CD4-positive, alpha-beta memory T cell (primary cell): ENCODE measurements around the gene RWDD3. TPM values are rescaled to one million over a fixed set of nuclear protein-coding genes. Genes with fewer than 3 reads are reported as not detected.

Source experiments
- CTCF ChIA-PET: fragments of 350-600 bp; sonication (Branson Sonifier 250); formaldehyde crosslinking; loops from one replicate; lab custom pipeline; 2021; ENCODE audit warnings: inconsistent platforms; ENCODE audit not compliant: partially characterized antibody; lab: Charles Lee
- POLR2A ChIA-PET: fragments of 350-600 bp; sonication (Branson Sonifier 250); formaldehyde crosslinking; loops from one replicate; lab custom pipeline; 2021; ENCODE audit not compliant: partially characterized antibody; lab: Charles Lee
- DNase-seq, 5 donors: peaks; one replicate each; pipeline versions ENCODE4 v3.0.0 to v3.0.0-alpha.2; 2020 to 2022; ENCODE audit warnings: mixed read lengths in 1 of 5
- H3K27ac ChIP-seq: one replicate; pipeline ENCODE4 v1.7.0; 2013; ENCODE audit warnings: low read depth, low read length
- H3K27me3 ChIP-seq: 2 replicates; pipeline ENCODE4 v1.7.0; 2013; ENCODE audit warnings: mild to moderate bottlenecking, low read length, moderate library complexity; ENCODE audit not compliant: insufficient read depth
- H3K36me3 ChIP-seq: 2 replicates; pipeline ENCODE4 v1.7.0; 2013; ENCODE audit warnings: mild to moderate bottlenecking, low read length, moderate library complexity; ENCODE audit not compliant: insufficient read depth
- H3K4me1 ChIP-seq: 2 replicates; pipeline ENCODE4 v1.7.0; 2013; ENCODE audit warnings: mild to moderate bottlenecking, low read length, moderate library complexity; ENCODE audit not compliant: insufficient read depth
- H3K4me3 ChIP-seq, 2 donors: one replicate each; pipeline ENCODE4 v1.7.0; 2013; ENCODE audit warnings: low read length in 2 of 2, mild to moderate bottlenecking in 1 of 2
- H3K9me3 ChIP-seq, 2 donors: one replicate each; pipeline ENCODE4 v1.7.0; 2013; ENCODE audit warnings: low read length in 2 of 2, control low read depth in 1 of 2; ENCODE audit not compliant: control insufficient read depth in 1 of 2
- H3K27ac Mint-ChIP-seq, 7 donors: one replicate each; pipeline ENCODE4 v1.8.0; 2020 to 2021; ENCODE audit warnings: mixed read lengths in 7 of 7, mild to moderate bottlenecking in 6 of 7, inconsistent platforms in 3 of 7, moderate library complexity in 3 of 7
- H3K27me3 Mint-ChIP-seq, 2 donors: one replicate each; pipeline ENCODE4 v1.8.0; 2020 to 2021; ENCODE audit warnings: mixed read lengths in 2 of 2
- H3K36me3 Mint-ChIP-seq, 2 donors: one replicate each; pipeline ENCODE4 v1.8.0; 2020 to 2021; ENCODE audit warnings: mixed read lengths in 2 of 2, inconsistent platforms in 1 of 2, mild to moderate bottlenecking in 1 of 2
- H3K4me1 Mint-ChIP-seq, 4 donors: one replicate each; pipeline ENCODE4 v1.8.0; 2020 to 2021; ENCODE audit warnings: mixed read lengths in 4 of 4, mild to moderate bottlenecking in 1 of 4
- H3K4me3 Mint-ChIP-seq, 8 donors: one replicate each; pipeline ENCODE4 v1.8.0; 2020 to 2021; ENCODE audit warnings: mixed read lengths in 8 of 8, mild to moderate bottlenecking in 7 of 8, moderate library complexity in 6 of 8, inconsistent platforms in 3 of 8
- H3K9me3 Mint-ChIP-seq, 8 donors: one replicate each; pipeline ENCODE4 v1.8.0; 2020 to 2021; ENCODE audit warnings: mixed read lengths in 8 of 8, mild to moderate bottlenecking in 5 of 8, inconsistent platforms in 3 of 8, moderate library complexity in 1 of 8
- intact Hi-C: fragments of 100-400 bp; cut with micrococcal nuclease; formaldehyde crosslinking; loops from one replicate; pipeline ENCODE4 v1.15.1; 2023
- polyA plus RNA-seq, 2 donors: library from polyadenylated mRNA; unstranded; fragments of 300-500 nt; fragmentation: Illumina TruSeq; gene quantifications; one replicate each; pipeline ENCODE4 v1.2.3, GENCODE V29; 2021
- total RNA-seq, 2 experiments: library from RNA; stranded (reverse); gene quantifications; one replicate each; pipeline ENCODE4 v1.2.3, GENCODE V29; 2021

Gene RWDD3
- total RNA-seq (10 to 100 TPM; 22.5 to 27.5 TPM), polyA plus RNA-seq (10 to 100 TPM; 29.2 to 61.2 TPM)

DNA sequence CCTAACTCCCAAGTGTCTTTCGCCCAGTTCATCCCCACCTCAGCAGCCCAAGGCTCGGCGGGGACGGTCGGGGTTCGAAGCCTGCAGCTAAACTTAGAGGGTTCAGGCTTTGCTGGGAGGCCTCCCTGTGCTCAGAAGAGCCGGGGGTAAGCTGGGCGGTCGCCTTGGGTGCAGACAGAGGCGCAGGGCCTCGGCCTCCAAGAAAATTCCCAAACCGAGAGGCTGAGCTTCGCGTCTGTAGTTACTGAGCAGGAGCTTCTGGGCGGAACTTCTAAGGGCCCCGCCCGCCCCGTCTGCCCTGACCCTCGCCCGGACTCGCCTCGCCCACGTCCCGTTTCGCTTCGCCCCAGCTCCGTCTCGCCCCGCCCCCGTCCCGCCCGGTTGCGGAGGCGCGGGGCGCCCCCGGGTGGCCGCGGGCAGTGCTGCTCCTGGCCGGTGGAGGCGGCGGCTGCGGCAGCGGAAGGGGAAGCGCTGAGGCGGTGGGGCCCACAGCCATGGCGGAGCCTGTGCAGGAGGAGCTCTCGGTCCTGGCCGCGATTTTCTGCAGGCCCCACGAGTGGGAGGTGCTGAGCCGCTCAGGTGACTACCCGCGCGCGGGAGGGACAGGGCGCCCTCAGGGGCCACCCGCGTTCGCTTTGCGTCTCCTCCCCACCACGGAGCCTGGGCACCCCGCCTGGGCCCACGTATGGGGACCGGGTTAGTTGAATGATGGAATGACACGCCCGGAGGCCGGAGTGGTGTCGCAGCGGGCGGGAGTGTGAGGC is at the start of gene RWDD3:
Gene RWDD3, plus strand, starts transcription at position 474 of the 764 bp plus-strand sequence. Its CDS starts 21 bp downstream, at position 495.
- ChIA-PET POLR2A (interaction anchor here (0.7 to 2.0 kb wide), 13 partner anchors 10 to 1388 kb away, joined by 3 to 45 read pairs (median 5); partner anchors contain the start of genes ABCD3, ALG14 and TLCD4), CTCF (interaction anchor here (0.6 to 3.9 kb wide), 33 partner anchors 8 to 1888 kb away, joined by 3 to 82 read pairs (median 4); partner anchors contain the start of genes ABCD3, ALG14, CNN3 and TLCD4)
- peaks cover 8 to 13% of the 10 kb centered on the region in 2 donors for H3K36me3 Mint-ChIP-seq
- H3K9me3 Mint-ChIP-seq: no peaks in the 10 kb centered on the region
- Histone ChIP-seq H3K36me3 (no peaks in the 10 kb centered on the region), H3K4me3 (peak within 1 kb of the TSS; percentile 58 to 81), H3K9me3 (no peaks in the 10 kb centered on the region), H3K4me1 (peaks cover 29% of the 10 kb centered on the region), H3K27me3 (no peaks in the 10 kb centered on the region), H3K27ac (peak within 1 kb of the TSS; percentile 69)
- H3K4me3 Mint-ChIP-seq: peak within 1 kb of the TSS; percentile 89 to 95 (median 90)
- H3K27me3 Mint-ChIP-seq: peaks cover 6 to 10% of the 10 kb centered on the region in 2 donors
- peak within 1 kb of the TSS; percentile 86 to 94 (median 91) for H3K27ac Mint-ChIP-seq
- peak; percentile 91 to 96 (median 93) for DNase-seq
- intact Hi-C loops: loop anchor here (1.0 to 10.0 kb wide), 8 partner anchors 117 to 1488 kb away; partner anchors contain the start of genes ABCD3, ALG14, CNN3 and PTBP2
- H3K4me1 Mint-ChIP-seq: peaks cover 22 to 54% (median 42%) of the 10 kb centered on the region in 4 donors

DNA sequence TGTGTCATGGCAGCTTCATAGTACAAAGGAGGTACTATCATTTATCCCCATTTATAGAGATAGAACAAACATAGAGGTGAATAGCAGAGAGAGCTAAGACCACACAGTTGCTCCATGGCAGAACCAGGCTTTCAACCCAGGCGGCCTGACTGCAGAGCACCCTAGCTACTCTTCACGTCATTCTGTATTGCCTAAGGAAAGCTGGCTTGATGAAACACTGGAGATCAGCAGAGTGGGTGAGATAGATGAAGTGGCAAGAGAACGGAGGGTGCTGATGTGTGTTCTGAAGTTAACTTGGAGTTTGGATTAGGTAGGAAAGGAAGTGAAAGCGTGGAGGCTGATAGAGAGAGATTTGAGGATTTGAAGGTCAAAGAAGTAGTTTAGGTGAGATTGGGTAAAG is 47.9 kb upstream of the RWDD3 start:
- intact Hi-C loops: no loop called here
- H3K4me3 ChIP-seq: no peak overlapping the region
- H3K27ac Mint-ChIP-seq: no peak overlapping the region
- no peak overlapping the region for H3K27ac ChIP-seq
- H3K4me1 ChIP-seq: no peaks in the 10 kb centered on the region
- CTCF ChIA-PET: no interaction called here
- POLR2A ChIA-PET: no interaction called here
- H3K27me3 ChIP-seq: no peaks in the 10 kb centered on the region
- H3K27me3 Mint-ChIP-seq: peaks cover 3 to 11% of the 10 kb centered on the region in 2 donors
- DNase-seq: no peak
- H3K4me1 Mint-ChIP-seq: no peaks in the 10 kb centered on the region
- no peaks in the 10 kb centered on the region for H3K9me3 ChIP-seq
- no peaks in the 10 kb centered on the region for H3K36me3 ChIP-seq
- H3K9me3 Mint-ChIP-seq: peaks cover 0 to 3% (median 0%) of the 10 kb centered on the region in 8 donors
- no peaks in the 10 kb centered on the region for H3K36me3 Mint-ChIP-seq
- no peak overlapping the region for H3K4me3 Mint-ChIP-seq

- no peak overlapping the region for H3K4me3 ChIP-seq
- no peaks in the 10 kb centered on the region for H3K9me3 ChIP-seq
- Mint-ChIP-seq H3K27ac (no peak overlapping the region), H3K4me1 (no peaks in the 10 kb centered on the region), H3K27me3 (peaks cover 0 to 3% of the 10 kb centered on the region in 2 donors), H3K9me3 (no peaks in the 10 kb centered on the region), H3K36me3 (no peaks in the 10 kb centered on the region), H3K4me3 (no peak overlapping the region)
- CTCF ChIA-PET: no interaction called here
- DNase-seq: no peak
- no peak overlapping the region for H3K27ac ChIP-seq
- no peaks in the 10 kb centered on the region for H3K27me3 ChIP-seq
- POLR2A ChIA-PET: no interaction called here
- H3K4me1 ChIP-seq: no peaks in the 10 kb centered on the region
- intact Hi-C loops: no loop called here
- no peaks in the 10 kb centered on the region for H3K36me3 ChIP-seq
Observed at GRCh38 chr1:95193591-95193990, 40.4 kb upstream of the RWDD3 start.

DNA sequence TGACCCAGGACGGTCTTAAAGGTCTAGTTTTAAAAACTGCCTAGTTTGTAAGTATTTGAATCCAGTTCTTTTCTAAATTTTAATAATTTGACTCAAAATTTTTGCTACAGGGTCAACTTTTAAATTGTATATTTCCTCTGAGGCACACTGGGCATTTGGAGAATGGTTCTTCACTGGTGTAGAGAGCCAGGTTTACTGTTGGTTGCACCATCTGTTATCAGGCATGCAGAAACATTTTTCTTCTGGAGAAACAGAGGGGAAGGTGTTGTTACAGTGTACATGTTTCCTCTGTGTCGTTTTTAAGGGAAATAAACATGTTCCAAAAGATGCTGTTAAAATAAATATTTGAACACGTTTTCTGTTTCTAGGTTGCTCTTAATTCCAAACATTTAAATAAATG is 39.0 kb upstream of the RWDD3 start:
- Mint-ChIP-seq H3K36me3 (no peaks in the 10 kb centered on the region), H3K4me3 (no peak overlapping the region), H3K4me1 (no peaks in the 10 kb centered on the region), H3K27ac (no peak overlapping the region), H3K27me3 (peaks cover 3% of the 10 kb centered on the region in 2 donors), H3K9me3 (no peaks in the 10 kb centered on the region)
- Histone ChIP-seq H3K27me3 (no peaks in the 10 kb centered on the region), H3K36me3 (no peaks in the 10 kb centered on the region), H3K4me1 (no peaks in the 10 kb centered on the region), H3K4me3 (no peak overlapping the region), H3K9me3 (no peaks in the 10 kb centered on the region), H3K27ac (no peak overlapping the region)
- ChIA-PET CTCF (no interaction called here), POLR2A (no interaction called here)
- no peak for DNase-seq
- intact Hi-C loops: no loop called here

- H3K27ac Mint-ChIP-seq: no peak overlapping the region
- Histone ChIP-seq H3K4me1 (no peaks in the 10 kb centered on the region), H3K27ac (no peak overlapping the region), H3K9me3 (no peaks in the 10 kb centered on the region), H3K27me3 (no peaks in the 10 kb centered on the region), H3K4me3 (no peak overlapping the region), H3K36me3 (no peaks in the 10 kb centered on the region)
- no peaks in the 10 kb centered on the region for H3K4me1 Mint-ChIP-seq
- H3K4me3 Mint-ChIP-seq: no peak overlapping the region
- H3K9me3 Mint-ChIP-seq: no peaks in the 10 kb centered on the region
- H3K36me3 Mint-ChIP-seq: no peaks in the 10 kb centered on the region
- ChIA-PET POLR2A (no interaction called here), CTCF (no interaction called here)
- intact Hi-C loops: no loop called here
- no peak for DNase-seq
- H3K27me3 Mint-ChIP-seq: peaks cover 3% of the 10 kb centered on the region in 2 donors
Observed at GRCh38 chr1:95196017-95196416, 38.0 kb upstream of the RWDD3 start.

GRCh38 chr1:95197616-95198252 is 36.3 kb upstream of the RWDD3 start:
- peaks cover 1 to 3% of the 10 kb centered on the region in 2 donors for H3K27me3 Mint-ChIP-seq
- POLR2A ChIA-PET: no interaction called here

GRCh38 chr1:95201905-95202304 is 32.1 kb upstream of the RWDD3 start:
- H3K4me3 Mint-ChIP-seq: no peak overlapping the region
- ChIA-PET CTCF (no interaction called here), POLR2A (no interaction called here)
- H3K9me3 Mint-ChIP-seq: peaks cover 0 to 2% (median 0%) of the 10 kb centered on the region in 8 donors
- no peak for DNase-seq
- no peaks in the 10 kb centered on the region for H3K4me1 Mint-ChIP-seq
- no peak overlapping the region for H3K4me3 ChIP-seq
- intact Hi-C loops: no loop called here
- no peaks in the 10 kb centered on the region for H3K27me3 ChIP-seq
- H3K27ac ChIP-seq: no peak overlapping the region
- peaks cover 0 to 6% of the 10 kb centered on the region in 2 donors for H3K27me3 Mint-ChIP-seq
- H3K36me3 Mint-ChIP-seq: no peaks in the 10 kb centered on the region
- no peaks in the 10 kb centered on the region for H3K9me3 ChIP-seq
- H3K36me3 ChIP-seq: no peaks in the 10 kb centered on the region
- H3K4me1 ChIP-seq: no peaks in the 10 kb centered on the region
- no peak overlapping the region for H3K27ac Mint-ChIP-seq

More at GRCh38 chr1:95197616-95198252, 36.3 kb upstream of the RWDD3 start:
- H3K9me3 ChIP-seq: no peaks in the 10 kb centered on the region
- no peak for DNase-seq
- Mint-ChIP-seq H3K9me3 (no peaks in the 10 kb centered on the region), H3K36me3 (no peaks in the 10 kb centered on the region), H3K4me1 (no peaks in the 10 kb centered on the region), H3K4me3 (no peak overlapping the region), H3K27ac (no peak overlapping the region)
- no peaks in the 10 kb centered on the region for H3K36me3 ChIP-seq
- intact Hi-C loops: no loop called here
- H3K27me3 ChIP-seq: no peaks in the 10 kb centered on the region
- H3K4me1 ChIP-seq: no peaks in the 10 kb centered on the region
- H3K4me3 ChIP-seq: no peak overlapping the region
- H3K27ac ChIP-seq: no peak overlapping the region
- CTCF ChIA-PET: no interaction called here
